Measurements from ENCODE around the gene VPS13D.

Gene VPS13D

GRCh38 chr1:12340544-12340930 is 110.7 kb downstream of the VPS13D start:
- no peak for TF ChIP-seq CTCF (conservative IDR thresholded peaks at IDR 0.05; ENCODE audit: low read length)
- no peak for DNase-seq (ENCODE audit: low read depth)

GRCh38 chr1:12341667-12342066 is 111.8 kb downstream of the VPS13D start:
- H3K4me3 ChIP-seq (ENCODE audit: low read length) = no peak overlapping the region
- no peak for TF ChIP-seq CTCF (conservative IDR thresholded peaks at IDR 0.05; ENCODE audit: low read length)
- DNase-seq (ENCODE audit: low read depth) = no peak

More at GRCh38 chr1:12340544-12340930, 110.7 kb downstream of the VPS13D start:
- no peak overlapping the region for H3K4me3 ChIP-seq (ENCODE audit: low read length)

GRCh38 chr1:12342401-12343003 is 112.7 kb downstream of the VPS13D start:
- TF ChIP-seq CTCF (conservative IDR thresholded peaks at IDR 0.05; ENCODE audit: low read length) = no peak
- no peak overlapping the region for H3K4me3 ChIP-seq (ENCODE audit: low read length)
- DNase-seq (ENCODE audit: low read depth) = no peak

GRCh38 chr1:12343823-12344487 is 114.1 kb downstream of the VPS13D start:
- TF ChIP-seq CTCF (conservative IDR thresholded peaks at IDR 0.05; ENCODE audit: low read length) = no peak
- no peak overlapping the region for H3K4me3 ChIP-seq (ENCODE audit: low read length)
- DNase-seq (ENCODE audit: low read depth) = no peak

- no peak for DNase-seq (ENCODE audit: low read depth)
- no peak overlapping the region for H3K4me3 ChIP-seq (ENCODE audit: low read length)
- no peak for TF ChIP-seq CTCF (conservative IDR thresholded peaks at IDR 0.05; ENCODE audit: low read length)
Observed at GRCh38 chr1:12344596-12345349, 114.9 kb downstream of the VPS13D start.

GRCh38 chr1:12345350-12346217 is 115.8 kb downstream of the VPS13D start:
- H3K4me3 ChIP-seq (ENCODE audit: low read length) = no peak overlapping the region
- DNase-seq (ENCODE audit: low read depth) = no peak
- TF ChIP-seq CTCF (conservative IDR thresholded peaks at IDR 0.05; ENCODE audit: low read length) = no peak

Data from AG10803 (cell line).